GM10847 (cell line): ENCODE data around the gene VPS37B.

ENCODE experiments used
- POLR2A ChIP-seq: IDR thresholded peaks from 2 replicates; pipeline ENCODE4 v1.6.1; 2011; ENCODE audit not compliant: insufficient read length; ENCODE audit errors: extremely low read depth

Gene VPS37B

DNA sequence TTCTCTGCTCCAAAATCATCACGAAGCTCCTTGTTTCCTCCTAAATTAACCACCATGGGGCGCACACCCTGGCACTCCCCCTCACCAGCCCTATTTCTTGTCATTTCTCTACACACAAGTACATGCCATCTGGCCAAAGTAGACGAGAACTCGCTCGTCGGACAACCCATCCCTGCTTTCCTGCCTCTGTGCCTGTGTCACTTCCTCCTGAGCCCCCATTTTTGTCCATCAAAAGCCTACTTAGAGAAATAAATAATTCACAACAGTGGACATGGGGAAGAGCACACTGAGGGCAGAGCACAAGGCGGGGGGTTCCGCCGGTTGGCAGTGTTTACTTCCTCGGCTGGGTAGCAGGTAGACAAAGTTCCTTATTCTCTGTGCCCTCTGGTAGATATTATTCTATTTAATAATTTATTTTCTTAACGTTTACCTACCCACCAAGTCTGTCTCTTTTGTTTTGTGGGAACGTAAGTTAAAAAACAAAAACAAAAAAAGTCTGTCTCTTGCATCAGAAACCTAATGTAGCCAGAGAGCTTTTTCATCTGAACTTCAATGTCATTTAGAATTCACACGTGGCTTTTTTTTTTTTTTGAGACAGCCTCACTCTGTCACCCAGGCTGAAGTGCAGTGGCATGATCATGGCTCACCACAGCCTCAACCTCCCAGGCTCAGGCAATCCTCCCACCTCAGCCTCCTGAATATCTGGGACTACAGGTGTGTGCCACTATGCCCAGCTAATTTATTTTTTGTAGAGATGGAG lies 6.0 kb downstream of the VPS37B start:
- TF ChIP-seq POLR2A = no peak

- TF ChIP-seq POLR2A = no peak
Observed at GRCh38 chr12:122888232-122888752, 7.6 kb downstream of the VPS37B start.

DNA sequence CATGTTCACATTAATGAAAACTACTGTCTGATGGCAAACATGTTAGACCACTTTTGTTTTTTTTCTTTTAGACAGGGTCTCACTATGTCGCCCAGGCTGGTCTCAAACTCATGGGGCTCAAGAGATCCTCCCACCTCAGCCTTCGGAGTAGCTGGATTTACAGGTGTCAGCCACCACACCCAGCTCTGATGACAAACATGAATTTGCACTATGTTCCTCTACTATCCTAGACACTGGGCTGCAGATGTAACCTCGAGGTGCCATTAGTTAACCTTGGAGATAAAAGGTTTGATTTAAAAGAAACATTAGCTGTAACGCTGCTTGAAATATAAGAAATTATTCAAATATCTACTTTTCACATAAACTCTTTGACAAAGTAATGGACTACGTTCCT lies 8.1 kb downstream of the VPS37B start:
- TF ChIP-seq POLR2A = no peak

DNA sequence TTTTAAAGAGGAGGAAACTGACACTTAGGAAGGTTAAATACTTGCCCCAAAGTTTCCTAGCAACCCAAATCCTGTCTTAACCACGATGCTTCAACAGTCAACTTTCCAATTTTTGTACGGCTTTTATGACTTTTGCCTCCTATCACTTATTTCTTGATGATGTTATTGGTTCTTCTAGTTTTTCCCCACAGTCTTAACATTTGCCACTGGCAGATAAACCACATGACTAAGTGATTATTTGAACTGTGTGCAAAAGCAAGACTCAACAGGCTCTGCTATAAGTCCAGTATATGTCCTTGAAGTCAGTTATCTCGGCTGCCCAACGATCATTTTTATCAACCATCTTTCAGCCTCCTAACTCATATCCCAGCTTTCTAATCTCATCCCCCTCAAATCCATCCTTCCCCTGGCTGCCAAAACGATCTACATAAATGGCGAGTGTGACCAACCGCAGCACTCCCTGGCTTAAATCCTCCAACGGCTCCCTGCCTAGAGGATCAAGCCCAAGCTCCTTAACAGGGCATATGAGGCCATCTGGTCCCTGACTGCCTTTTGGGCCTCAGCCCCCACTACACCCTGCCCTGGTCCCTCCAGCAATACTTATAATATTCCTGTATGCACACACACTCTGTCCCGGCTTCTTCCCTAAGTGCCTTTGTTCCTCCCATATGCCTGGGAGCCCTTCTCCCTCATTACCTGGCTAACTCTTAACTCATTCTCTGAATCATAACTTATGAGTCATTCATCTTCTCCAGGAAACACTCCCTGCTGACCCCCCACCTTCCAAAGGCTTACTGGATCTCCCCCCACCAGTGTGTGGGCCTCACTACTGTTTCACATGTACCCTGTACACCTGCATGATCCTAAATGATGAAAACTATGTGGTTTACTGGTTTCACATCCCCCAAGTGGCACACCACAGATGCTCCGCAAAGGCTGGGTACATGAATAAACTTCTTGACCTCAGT lies 8.8 kb downstream of the VPS37B start:
- TF ChIP-seq POLR2A = no peak

DNA sequence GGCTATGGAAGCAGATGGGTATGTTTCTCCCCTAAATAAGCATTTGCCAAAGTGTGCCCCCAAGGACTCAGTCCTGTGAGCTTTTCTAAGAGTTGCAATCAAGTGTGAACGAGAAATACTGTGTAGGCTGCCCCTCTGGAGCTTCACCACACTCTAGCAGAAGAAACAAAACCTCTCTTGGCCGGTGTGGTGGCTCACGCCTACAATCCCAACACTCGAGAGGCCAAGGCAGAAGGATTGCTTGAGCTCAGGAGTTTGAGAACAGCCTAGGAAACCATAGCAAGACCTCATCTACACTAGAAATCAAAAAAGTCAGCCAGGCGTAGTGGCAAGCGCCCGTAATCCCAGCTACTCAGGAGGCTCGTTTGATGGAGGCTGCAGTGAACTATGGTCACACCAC lies 9.8 kb downstream of the VPS37B start:
- no peak for TF ChIP-seq POLR2A

GRCh38 chr12:122884860-122885259 lies 11.1 kb downstream of the VPS37B start:
- TF ChIP-seq POLR2A = no peak

GRCh38 chr12:122884091-122884826 lies 11.7 kb downstream of the VPS37B start:
- no peak for TF ChIP-seq POLR2A

GRCh38 chr12:122882908-122883558 lies 12.9 kb downstream of the VPS37B start:
- TF ChIP-seq POLR2A = no peak

DNA sequence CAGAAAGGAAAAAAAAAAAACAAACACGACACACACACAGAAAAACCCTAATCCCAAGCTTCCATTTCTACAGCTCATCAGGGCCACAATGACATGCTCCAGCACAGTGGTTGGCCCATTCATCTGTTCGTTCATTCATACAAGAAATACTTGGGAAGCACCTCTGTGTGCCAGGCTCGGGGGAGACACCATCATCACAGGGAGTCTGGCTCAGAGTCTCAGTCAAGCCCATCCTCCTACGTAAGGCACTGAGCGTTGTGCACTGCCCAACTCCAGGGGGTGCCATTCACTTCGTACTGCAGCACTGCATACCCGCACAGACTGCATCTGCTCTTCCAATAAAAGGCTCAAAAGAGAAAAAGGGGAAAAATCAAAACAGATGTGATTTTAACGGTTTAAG lies 15.3 kb downstream of the VPS37B start:
- no peak for TF ChIP-seq POLR2A

DNA sequence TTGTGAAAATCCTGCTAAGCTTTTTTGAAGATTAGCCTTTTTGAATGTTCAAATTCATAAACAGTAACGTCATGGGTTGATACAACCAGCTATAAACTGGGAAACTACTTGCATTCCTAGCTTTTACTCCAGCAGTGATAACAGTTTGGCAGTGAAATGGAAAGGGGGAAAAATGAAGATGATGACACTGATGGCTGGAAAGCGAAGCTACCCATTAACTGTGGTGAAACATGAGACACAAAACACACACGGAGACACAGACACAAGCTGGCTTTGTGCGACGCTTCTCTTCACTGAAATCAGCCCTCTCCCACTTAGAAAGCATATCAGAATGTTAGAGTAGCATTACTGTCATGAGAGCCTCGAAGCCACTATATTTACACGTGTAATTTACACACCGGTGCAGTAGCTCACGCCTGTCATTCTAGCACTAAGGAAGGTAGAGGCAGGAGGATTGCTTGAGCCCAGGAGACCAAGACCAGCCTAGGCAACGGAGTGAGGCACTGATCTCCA lies 15.7 kb downstream of the VPS37B start:
- TF ChIP-seq POLR2A = no peak

DNA sequence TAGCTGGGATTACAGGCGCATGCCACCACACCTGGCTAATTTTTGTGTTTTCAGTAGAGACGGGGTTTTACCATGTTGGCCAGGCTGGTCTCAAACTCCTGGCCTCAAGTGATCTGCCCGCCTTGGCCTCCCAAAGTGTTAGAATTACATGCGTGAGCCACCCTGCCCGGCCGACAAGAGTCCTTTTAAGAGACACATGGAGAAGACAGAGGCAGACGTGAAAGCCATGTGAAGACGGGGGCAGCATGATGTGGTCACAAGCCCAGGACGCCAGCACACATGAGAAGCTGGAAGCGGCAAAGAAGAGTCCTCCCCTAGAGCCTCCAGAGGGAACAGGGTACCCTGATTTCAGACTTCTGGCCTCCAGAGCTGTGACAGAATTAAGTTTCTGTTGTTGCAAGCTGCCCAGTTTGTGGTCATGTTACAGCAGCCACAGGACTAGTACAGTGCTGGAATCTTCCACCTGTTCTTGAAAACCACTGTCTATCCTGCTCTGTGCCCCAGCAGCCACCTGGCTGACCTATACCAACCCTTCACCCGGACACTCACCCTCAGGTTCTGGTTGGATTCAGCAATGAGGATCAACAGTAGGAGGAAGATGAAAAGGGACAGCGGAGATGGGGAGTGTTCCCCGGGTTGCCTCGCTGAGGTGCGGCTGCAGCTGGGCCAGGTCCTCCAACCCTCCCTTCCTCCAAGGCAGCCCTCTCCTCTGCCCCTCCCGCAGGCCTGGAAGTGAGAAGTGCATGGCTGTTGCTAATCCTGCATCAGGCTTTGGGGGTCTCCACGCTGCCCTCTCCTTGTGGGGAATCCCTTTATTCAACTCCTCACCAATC lies 16.9 kb downstream of the VPS37B start:
- no peak for TF ChIP-seq POLR2A

DNA sequence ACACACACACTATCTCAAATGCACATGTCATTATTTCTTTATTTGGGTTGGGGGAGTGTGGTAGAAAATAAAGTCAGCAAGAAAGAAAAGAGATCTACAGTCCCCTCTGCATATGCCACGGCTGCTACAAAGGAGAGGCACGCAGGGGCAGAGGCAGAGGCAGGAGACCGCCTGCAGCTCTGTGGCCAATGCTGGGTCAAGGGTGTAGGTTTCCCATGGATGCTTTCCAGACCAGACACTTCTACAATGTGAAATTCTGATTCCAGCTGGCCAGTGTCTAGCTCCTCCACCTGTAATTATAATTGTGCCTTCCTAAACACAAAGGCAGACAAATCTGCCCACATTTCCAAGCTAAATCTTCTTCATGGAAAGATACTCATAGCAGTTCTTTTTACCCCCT lies 19.2 kb downstream of the VPS37B start:
- TF ChIP-seq POLR2A = no peak

- no peak for TF ChIP-seq POLR2A
Observed at GRCh38 chr12:122875590-122876220, 20.2 kb downstream of the VPS37B start.

GRCh38 chr12:122874081-122874480 lies 21.8 kb downstream of the VPS37B start:
- no peak for TF ChIP-seq POLR2A

- no peak for TF ChIP-seq POLR2A
Observed at GRCh38 chr12:122873540-122873939, 22.4 kb downstream of the VPS37B start.
